ENCODE measurements around the gene PRKCA. TPM values are rescaled to one million over a fixed set of nuclear protein-coding genes. Genes with fewer than 3 reads are reported as not detected.

PRKCA gene
- total and polyA plus RNA-seq, 2 of the 13 experiments (the other 11 are each of a cell fraction or from before 2014, with no cell fraction given): 18.5 to 21.5 TPM

- TF ChIP-seq ZNF407 (CRISPR knock-in tag; IDR thresholded peaks at IDR 0.05; ENCODE audit: not compliant biosample characterization) (no peak), ZNF124 (CRISPR knock-in tag; IDR thresholded peaks at IDR 0.05) (peak; percentile 57; the same call in 1 of the 2 replicates), TBX2 (CRISPR knock-in tag; IDR thresholded peaks at IDR 0.05; ENCODE audit: borderline replicate concordance) (peak; percentile 20; the same call in 1 of the 2 replicates), ERF (CRISPR knock-in tag; IDR thresholded peaks at IDR 0.05) (no peak), ZNF598 (CRISPR knock-in tag; IDR thresholded peaks at IDR 0.05; ENCODE audit: borderline replicate concordance) (peak; percentile 58; the same call in 1 of the 2 replicates), SAP130 (CRISPR knock-in tag; IDR thresholded peaks at IDR 0.05; ENCODE audit: low read depth) (peak; percentile 60; the same call in 1 of the 2 replicates), ZFP36L1 (CRISPR knock-in tag; IDR thresholded peaks at IDR 0.05) (no peak), JUND (CRISPR knock-in tag; IDR thresholded peaks at IDR 0.05) (0 out of 2 replicates have a peak, but pooled peaks have one; percentile 19), ZIK1 (CRISPR knock-in tag; IDR thresholded peaks at IDR 0.05; ENCODE audit: borderline replicate concordance, low read depth) (no peak), CREB1 (IDR thresholded peaks at IDR 0.05) (no peak), CREB1 (CRISPR knock-in tag; IDR thresholded peaks at IDR 0.05) (peak; percentile 31; the same call in 1 of the 2 replicates), STAG1 (CRISPR knock-in tag; IDR thresholded peaks at IDR 0.05) (0 out of 2 replicates have a peak, but pooled peaks have one; percentile 14), ZNF292 (CRISPR knock-in tag; IDR thresholded peaks at IDR 0.05; ENCODE audit: borderline replicate concordance, low read depth) (peak; percentile 85), ZNF788 (CRISPR knock-in tag; IDR thresholded peaks at IDR 0.05; ENCODE audit: borderline replicate concordance) (no peak), ZNF205 (CRISPR knock-in tag; IDR thresholded peaks at IDR 0.05) (0 out of 2 replicates have a peak, but pooled peaks have one; percentile 13), XRCC5 (optimal IDR thresholded peaks at IDR 0.05; ENCODE audit: low read length) (peak; percentile 14), ZSCAN29 (CRISPR knock-in tag; conservative IDR thresholded peaks at IDR 0.05) (no peak), DNMT3B (CRISPR knock-in tag; conservative IDR thresholded peaks at IDR 0.05) (no peak), IRF2 (CRISPR knock-in tag; IDR thresholded peaks at IDR 0.05) (peak; percentile 4; the same call in 1 of the 2 replicates), FOXP4 (CRISPR knock-in tag; IDR thresholded peaks at IDR 0.05) (0 out of 2 replicates have a peak, but pooled peaks have one; percentile 14)
These were observed 2.1 kb downstream of the PRKCA start (continued) for GRCh38 chr17:66304304-66305174.

Data from HepG2 (cell line).